GM12878 (cell line): Measurements from ENCODE around the gene PIF1. TPM values are rescaled to one million over a fixed set of nuclear protein-coding genes. Genes with fewer than 3 reads are reported as not detected.

ENCODE experiments used
- ATAC-seq: fragments of 200-7000 bp; cut with Tn5 transposase; 3 replicates; pipeline ENCODE4 v1.9.1; 2020; ENCODE audit warnings: mild to moderate bottlenecking, moderate library complexity
- BruUV-seq: library from RNA; stranded (reverse); fragments of 400-500 nt; replicated peaks from 2 replicates; lab custom pipeline; 2021; lab: Mats Ljungman, UMichigan
- CTCF ChIA-PET: fragments of 300-600 bp; sonication (Branson Sonifier 250); formaldehyde crosslinking; extraction: SDS; loops from one replicate; lab custom pipeline; 2021; ENCODE audit warnings: inconsistent platforms; lab: Yijun Ruan, JAX
- POLR2A ChIA-PET: fragments of 350-600 bp; formaldehyde crosslinking; extraction: SDS; loops from one replicate; lab custom pipeline; 2021; ENCODE audit warnings: inconsistent platforms; lab: Charles Lee
- RAD21 ChIA-PET: fragments of 300-600 bp; sonication (Branson Sonifier 250); formaldehyde crosslinking; loops from one replicate; lab custom pipeline; 2023; ENCODE audit warnings: antibody characterized with exemption; ENCODE audit not compliant: unreplicated experiment; lab: Charles Lee
- SMC1A ChIA-PET: fragments of 300-600 bp; sonication (Branson Sonifier 250); formaldehyde crosslinking; loops from one replicate; lab custom pipeline; 2023; ENCODE audit not compliant: unreplicated experiment, uncharacterized antibody; lab: Charles Lee
- DNase-seq: peaks from one replicate; pipeline ENCODE4 v3.0.0-alpha.2; 2011; ENCODE audit warnings: low read depth, low spot score
- FAIRE-seq: peaks from 3 replicates; lab custom pipeline; 2011; peaks lifted over from hg19 to GRCh38; lab: Jason Lieb, UNC
- H2AFZ ChIP-seq: 2 replicates; pipeline ENCODE4 v1.6.0; 2011; ENCODE audit warnings: low read depth, low read length, control low read depth; ENCODE audit not compliant: control insufficient read depth
- H3K27ac ChIP-seq: 2 replicates; pipeline ENCODE4 v1.5.1; 2011; ENCODE audit warnings: control low read depth; ENCODE audit not compliant: control insufficient read depth, insufficient read depth
- H3K27me3 ChIP-seq, 2 experiments: replicated peaks in 1 of 2; 2 replicates each; pipeline versions ENCODE4 v1.6.0 to v1.6.1; 2011; ENCODE audit warnings: low read length in 1 of 2; ENCODE audit not compliant: control insufficient read depth in 2 of 2, insufficient read depth in 2 of 2
- H3K36me3 ChIP-seq, 2 experiments: 2 replicates each; pipeline ENCODE4 v1.5.1; 2011; ENCODE audit warnings: low read length in 1 of 2; ENCODE audit not compliant: control insufficient read depth in 2 of 2, insufficient read depth in 2 of 2
- H3K4me1 ChIP-seq: 2 replicates; pipeline ENCODE4 v1.6.1; 2011; ENCODE audit warnings: mild to moderate bottlenecking, low read length, moderate library complexity, mixed read lengths; ENCODE audit not compliant: control insufficient read depth, insufficient read depth
- H3K4me2 ChIP-seq: 2 replicates; pipeline ENCODE4 v1.6.0; 2011; ENCODE audit warnings: control low read depth; ENCODE audit not compliant: control insufficient read depth, insufficient read depth
- H3K4me3 ChIP-seq: fragments of 200-600 bp; sonication (generic); 2 replicates; pipeline ENCODE4 v1.5.1; 2016
- H3K79me2 ChIP-seq: 2 replicates; pipeline ENCODE4 v1.6.0; 2011; ENCODE audit warnings: low read length; ENCODE audit not compliant: control insufficient read depth, insufficient read depth
- H3K9ac ChIP-seq: 2 replicates; pipeline ENCODE4 v1.8.0; 2011; ENCODE audit warnings: low read length, control low read depth, mixed read lengths; ENCODE audit not compliant: control insufficient read depth, insufficient read depth
- H3K9me3 ChIP-seq: replicated peaks from 3 replicates; pipeline ENCODE4 v1.5.1; 2011; ENCODE audit warnings: mild to moderate bottlenecking, low read length; ENCODE audit not compliant: control insufficient read depth, insufficient read depth
- H4K20me1 ChIP-seq: 2 replicates; pipeline ENCODE4 v1.6.0; 2011; ENCODE audit not compliant: control insufficient read depth, insufficient read depth
- LARP7 ChIP-seq: fragments of 450-650 bp; IDR thresholded peaks from 2 replicates; pipeline ENCODE4 v1.6.1; 2017; ENCODE audit warnings: mild to moderate bottlenecking
- NR2F1 ChIP-seq: fragments of 450-650 bp; conservative IDR thresholded peaks from 2 replicates; pipeline ENCODE4 v1.6.1; 2017; ENCODE audit warnings: mild to moderate bottlenecking
- POLR2A ChIP-seq: IDR thresholded peaks from 2 replicates; pipeline ENCODE4 v1.6.1; 2011; ENCODE audit warnings: low read depth, mild to moderate bottlenecking, low read length
- STAT1 ChIP-seq: fragments of 450-650 bp; conservative IDR thresholded peaks from 2 replicates; pipeline ENCODE4 v1.6.1; 2014; ENCODE audit warnings: antibody characterized with exemption, mild to moderate bottlenecking
- YY1 ChIP-seq: IDR thresholded peaks from 2 replicates; pipeline ENCODE4 v1.6.1; 2011; ENCODE audit warnings: low read depth, mild to moderate bottlenecking, low read length
- WGBS: methylation state at CpG from one replicate; pipeline ENCODE4 v1.1.6; 2016; ENCODE audit warnings: low lambda C conversion rate; ENCODE audit not compliant: insufficient replicate concordance, insufficient coverage; ENCODE audit errors: missing lambda C conversion rate; 5-methylcytosine and 5-hydroxymethylcytosine counted together
- in situ Hi-C: fragments of 300-500 bp; cut with MboI; formaldehyde crosslinking; loops from 9 replicates; pipeline ENCODE4 v1.14.3; 2018; ENCODE audit warnings: mixed read lengths
- intact Hi-C: fragments of 100-400 bp; cut with micrococcal nuclease; formaldehyde crosslinking; loops from one replicate; pipeline ENCODE4 v1.14.2; 2022; ENCODE audit not compliant: unreplicated experiment
- polyA plus RNA-seq, 11 experiments: library from polyadenylated mRNA; depleted of rRNA in 4 of 11; unstranded in 6 of 11; stranded (reverse) in 5 of 11; fragments of >200 nt; fragmentation: Nextera tagmentation in 4 of 11; fragmentation: Illumina TruSeq in 1 of 11; extraction: Ambion mirVana in 4 of 11; extraction: Trizol in 1 of 11; gene quantifications; 1 replicate in 1 of 11; 2 replicates in 10 of 11; pipeline versions ENCODE4 v1.2.1 to v1.2.3, GENCODE V29; 2011 to 2016; ENCODE audit warnings: inconsistent platforms in 2 of 11, missing spikeins in 2 of 11, low read depth in 1 of 11
- total RNA-seq, 4 experiments: library from RNA; depleted of rRNA in 3 of 4; stranded (reverse); fragments of >200 nt in 3 of 4; fragmentation: Illumina TruSeq in 1 of 4; extraction: Trizol in 1 of 4; gene quantifications; 2 replicates each; pipeline versions ENCODE4 v1.2.1 to v1.2.3, GENCODE V29; 2013 to 2021
- TF ChIP-seq, protein P1 (sequence below): IDR thresholded peaks from 2 replicates; pipeline ENCODE4 v1.6.1; 2011; ENCODE audit warnings: borderline replicate concordance, low read depth, mild to moderate bottlenecking, moderate library complexity, low read length; ENCODE audit not compliant: insufficient read depth, poor library complexity, severe bottlenecking

Gene PIF1
- total and polyA plus RNA-seq, 10 of the 15 experiments (the other 5 are each of a cell fraction or from before 2014, with no cell fraction given): 3.7 to 68.9 (median 31.1) TPM

DNA sequence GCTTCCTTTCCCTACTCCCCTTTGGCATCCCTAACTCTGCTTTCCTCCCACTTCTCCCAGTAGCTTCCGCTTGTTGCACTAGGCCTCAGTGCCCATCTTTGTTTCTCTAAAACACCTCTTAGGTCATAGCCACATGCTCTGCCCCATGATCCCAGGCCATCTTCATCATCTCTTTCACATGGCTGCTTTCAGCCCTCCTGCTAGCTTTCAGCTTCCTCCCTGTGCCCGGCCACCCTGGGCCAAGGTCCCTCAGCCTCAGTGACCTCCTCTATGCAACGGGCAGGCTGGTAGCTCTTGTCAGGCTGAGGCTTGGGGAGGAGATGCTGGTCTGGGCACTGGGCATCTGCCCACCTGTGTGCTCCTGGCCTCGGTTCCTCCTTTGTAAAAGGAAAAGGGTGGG, 18.5 kb upstream of the PIF1 start:
- Histone ChIP-seq H3K4me1 (peaks cover 26% of the 10 kb centered on the region), H3K27me3 (no peaks in the 10 kb centered on the region), H3K9me3 (no peaks in the 10 kb centered on the region), H3K27ac (peak overlapping the region; percentile 79), H3K36me3 (peaks cover 2 to 7% of the 10 kb centered on the region in 2 experiments), H2AFZ (no peak overlapping the region), H4K20me1 (no peaks in the 10 kb centered on the region), H3K4me2 (peak overlapping the region; percentile 99), H3K4me3 (peak overlapping the region; percentile 99), H3K9ac (peak overlapping the region; percentile 81), H3K79me2 (peaks cover 69% of the 10 kb centered on the region)
- ChIA-PET CTCF (interaction anchor here (0.6 to 5.1 kb wide), 10 partner anchors 9 to 61 kb away, joined by 3 to 78 read pairs (median 8); partner anchors contain the start of gene PIF1), SMC1A (interaction anchor here (0.8 to 6.5 kb wide), 15 partner anchors 8 to 63 kb away, joined by 3 to 116 read pairs (median 5); partner anchors contain the start of gene PIF1), RAD21 (interaction anchor here (0.6 to 6.8 kb wide), 12 partner anchors 18 to 165 kb away, joined by 3 to 129 read pairs (median 10); partner anchors contain the start of gene PIF1), POLR2A (interaction anchor here (0.6 to 5.3 kb wide), 13 partner anchors 8 to 474 kb away, joined by 3 to 127 read pairs (median 6); partner anchors contain the start of genes ANKDD1A and PIF1)
- no TSS peak for BruUV-seq
- 0 out of 2 replicates have a peak, but pooled peaks have one; percentile 26 for TF ChIP-seq YY1
- TF ChIP-seq, protein P1, sequence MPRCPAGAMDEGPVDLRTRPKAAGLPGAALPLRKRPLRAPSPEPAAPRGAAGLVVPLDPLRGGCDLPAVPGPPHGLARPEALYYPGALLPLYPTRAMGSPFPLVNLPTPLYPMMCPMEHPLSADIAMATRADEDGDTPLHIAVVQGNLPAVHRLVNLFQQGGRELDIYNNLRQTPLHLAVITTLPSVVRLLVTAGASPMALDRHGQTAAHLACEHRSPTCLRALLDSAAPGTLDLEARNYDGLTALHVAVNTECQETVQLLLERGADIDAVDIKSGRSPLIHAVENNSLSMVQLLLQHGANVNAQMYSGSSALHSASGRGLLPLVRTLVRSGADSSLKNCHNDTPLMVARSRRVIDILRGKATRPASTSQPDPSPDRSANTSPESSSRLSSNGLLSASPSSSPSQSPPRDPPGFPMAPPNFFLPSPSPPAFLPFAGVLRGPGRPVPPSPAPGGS: no peak
- TF ChIP-seq LARP7: no peak
- 0 out of 2 replicates have a peak, but pooled peaks have one; percentile 12 for TF ChIP-seq POLR2A
- 0 out of 2 replicates have a peak, but pooled peaks have one; percentile 11 for TF ChIP-seq NR2F1
- no peak for TF ChIP-seq STAT1
- 2% methylated on average over 4 of the region's 4 CpGs for WGBS
- in situ Hi-C loops (no loop called here), intact Hi-C loops (no loop called here)
- DNase-seq (no peak), FAIRE-seq (no peak), ATAC-seq (peak; percentile 1; the same call in 1 of the 3 replicates)
